Breast epithelium (tissue), 4 donors: ENCODE results near the gene CTSS. TPM values are rescaled to one million over a fixed set of nuclear protein-coding genes. Genes with fewer than 3 reads are reported as not detected.
"Not testable (repeated sequence)": the region's sequence is repeated elsewhere in the genome, so short reads cannot be mapped to it uniquely, and the experiment has no call there.

Source experiments
- DNase-seq, 2 donors: peaks; one replicate each; pipeline ENCODE4 v3.0.0-alpha.2; 2019; ENCODE audit warnings: low spot score in 2 of 2
- H3K27ac ChIP-seq, 2 donors: fragments of 200-600 bp; sonication (generic) in 1 of 2; one replicate each; pipeline ENCODE4 v1.5.1; 2016 to 2019; ENCODE audit warnings: mild to moderate bottlenecking in 1 of 2
- H3K27me3 ChIP-seq, 2 donors: fragments of 200-600 bp; sonication (generic) in 1 of 2; one replicate each; pipeline versions ENCODE4 v1.5.1 to v1.6.0; 2017 to 2019; ENCODE audit warnings: control low read depth in 1 of 2, mild to moderate bottlenecking in 1 of 2
- H3K36me3 ChIP-seq: fragments of 200-600 bp; one replicate; pipeline ENCODE4 v1.5.1; 2019
- H3K4me1 ChIP-seq, 2 donors: fragments of 200-600 bp; sonication (generic); one replicate each; pipeline ENCODE4 v1.5.1; 2016 to 2019; ENCODE audit warnings: control low read depth in 1 of 2
- H3K4me3 ChIP-seq, 3 donors: fragments of 200-600 bp; sonication (generic); 1 replicate in 2 of 3; 2 replicates in 1 of 3; pipeline ENCODE4 v1.5.1; 2016 to 2019; ENCODE audit warnings: mild to moderate bottlenecking in 3 of 3, moderate library complexity in 2 of 3
- H3K9me3 ChIP-seq, 2 donors: fragments of 200-600 bp; sonication (generic) in 1 of 2; one replicate each; pipeline ENCODE4 v1.5.1; 2016 to 2019; ENCODE audit warnings: control low read depth in 1 of 2
- POLR2A ChIP-seq: fragments of 450-650 bp; IDR thresholded peaks from one replicate; pipeline ENCODE4 v1.6.1; 2016; ENCODE audit warnings: antibody characterized with exemption, mild to moderate bottlenecking, moderate library complexity
- POLR2AphosphoS5 ChIP-seq, 3 donors: sonication (generic); formaldehyde crosslinking; IDR thresholded peaks; one replicate each; pipeline ENCODE4 v1.6.1; 2017; ENCODE audit warnings: antibody characterized with exemption in 3 of 3
- intact Hi-C: fragments of 100-400 bp; cut with DNase I; formaldehyde crosslinking; loops from one replicate; pipeline ENCODE4 v1.15.1; 2023; ENCODE audit warnings: low total_unique reads
- total RNA-seq, 3 donors: library from RNA; depleted of rRNA; stranded (reverse); fragments of >200 nt; gene quantifications; one replicate each; pipeline ENCODE4 v1.1.0, GENCODE V29; 2016
- TF ChIP-seq, protein P1 (sequence below), 3 donors: fragments of 450-650 bp; IDR thresholded peaks; one replicate each; pipeline ENCODE4 v1.5.1; 2016 to 2017; ENCODE audit warnings: antibody characterized with exemption in 3 of 3, mild to moderate bottlenecking in 3 of 3, moderate library complexity in 3 of 3

The CTSS gene
- total RNA-seq, 3 donors from 2014 or later: 36.1 to 218 (median 153) TPM

DNA sequence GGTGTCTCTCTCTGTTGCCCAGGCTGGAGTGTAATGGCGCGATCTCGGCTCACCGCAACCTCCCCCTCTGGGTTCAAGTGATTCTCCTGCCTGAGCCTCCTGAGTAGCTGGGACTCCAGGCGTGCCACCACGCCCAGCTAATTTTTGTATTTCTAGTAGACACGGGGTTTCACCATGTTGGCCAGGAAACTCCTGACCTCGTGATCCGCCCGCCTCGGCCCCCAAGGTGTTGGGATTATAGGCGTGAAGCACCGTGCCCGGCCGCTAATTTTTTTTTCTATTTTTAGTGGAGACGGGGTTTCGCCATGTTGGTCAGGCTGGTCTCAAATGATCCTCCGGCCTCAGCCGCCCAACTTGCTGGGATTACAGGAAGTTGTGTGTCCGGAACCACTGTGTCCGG is 45.5 kb downstream of the CTSS start:
- TF ChIP-seq POLR2A (no peak), POLR2AphosphoS5 (IDR thresholded peaks at IDR 0.05) (no peak)
- TF ChIP-seq, protein P1, sequence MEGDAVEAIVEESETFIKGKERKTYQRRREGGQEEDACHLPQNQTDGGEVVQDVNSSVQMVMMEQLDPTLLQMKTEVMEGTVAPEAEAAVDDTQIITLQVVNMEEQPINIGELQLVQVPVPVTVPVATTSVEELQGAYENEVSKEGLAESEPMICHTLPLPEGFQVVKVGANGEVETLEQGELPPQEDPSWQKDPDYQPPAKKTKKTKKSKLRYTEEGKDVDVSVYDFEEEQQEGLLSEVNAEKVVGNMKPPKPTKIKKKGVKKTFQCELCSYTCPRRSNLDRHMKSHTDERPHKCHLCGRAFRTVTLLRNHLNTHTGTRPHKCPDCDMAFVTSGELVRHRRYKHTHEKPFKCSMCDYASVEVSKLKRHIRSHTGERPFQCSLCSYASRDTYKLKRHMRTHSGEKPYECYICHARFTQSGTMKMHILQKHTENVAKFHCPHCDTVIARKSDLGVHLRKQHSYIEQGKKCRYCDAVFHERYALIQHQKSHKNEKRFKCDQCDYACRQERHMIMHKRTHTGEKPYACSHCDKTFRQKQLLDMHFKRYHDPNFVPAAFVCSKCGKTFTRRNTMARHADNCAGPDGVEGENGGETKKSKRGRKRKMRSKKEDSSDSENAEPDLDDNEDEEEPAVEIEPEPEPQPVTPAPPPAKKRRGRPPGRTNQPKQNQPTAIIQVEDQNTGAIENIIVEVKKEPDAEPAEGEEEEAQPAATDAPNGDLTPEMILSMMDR (IDR thresholded peaks at IDR 0.05): no peak

DNA sequence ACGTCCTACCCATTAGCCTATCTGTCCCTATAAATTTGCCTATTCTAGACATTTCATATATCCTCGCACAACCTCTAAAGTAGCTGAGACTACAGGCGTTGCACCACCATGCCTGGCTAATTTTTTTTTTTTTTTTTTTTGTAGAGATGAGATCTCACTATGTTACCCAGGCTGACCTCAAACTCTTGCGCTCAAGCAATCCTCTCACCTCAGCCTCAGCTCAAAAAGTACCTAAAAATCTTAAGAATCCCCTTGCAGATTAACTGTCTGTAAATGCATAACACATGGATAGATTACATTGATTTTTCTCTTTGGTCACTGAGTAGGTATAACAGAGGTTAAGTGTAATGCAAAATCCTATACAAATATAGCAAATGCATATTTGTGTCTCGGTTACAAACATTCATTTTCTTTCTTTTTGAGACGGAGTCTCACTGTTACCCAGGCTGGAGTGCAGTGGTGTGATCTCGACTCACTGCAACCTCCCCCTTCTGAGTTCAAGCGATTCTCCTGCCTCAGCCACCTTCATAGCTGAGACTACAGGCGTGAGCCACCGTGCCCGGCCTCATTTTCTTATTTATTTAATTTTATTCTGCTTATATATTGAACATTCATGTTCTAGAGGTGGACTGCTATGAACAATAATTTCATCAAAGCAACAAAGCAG is 47.2 kb downstream of the CTSS start:
- H3K27ac ChIP-seq: no peak overlapping the region
- TF ChIP-seq POLR2AphosphoS5 (IDR thresholded peaks at IDR 0.05) (no peak), POLR2A (no peak)
- TF ChIP-seq, protein P1 (IDR thresholded peaks at IDR 0.05): no peak
- H3K36me3 ChIP-seq: no peaks in the 10 kb centered on the region
- no peaks in the 10 kb centered on the region for H3K9me3 ChIP-seq
- no peaks in the 10 kb centered on the region for H3K4me1 ChIP-seq
- H3K4me3 ChIP-seq: no peak overlapping the region
- DNase-seq: no peak
- H3K27me3 ChIP-seq: no peaks in the 10 kb centered on the region
- intact Hi-C loops: no loop called here

More for the DNA sequence above, 45.5 kb downstream of the CTSS start:
- no peak for DNase-seq
- intact Hi-C loops: no loop called here
- no peaks in the 10 kb centered on the region for H3K9me3 ChIP-seq
- no peaks in the 10 kb centered on the region for H3K4me1 ChIP-seq
- no peaks in the 10 kb centered on the region for H3K36me3 ChIP-seq
- H3K4me3 ChIP-seq: no peak overlapping the region
- no peak overlapping the region for H3K27ac ChIP-seq
- no peaks in the 10 kb centered on the region for H3K27me3 ChIP-seq

DNA sequence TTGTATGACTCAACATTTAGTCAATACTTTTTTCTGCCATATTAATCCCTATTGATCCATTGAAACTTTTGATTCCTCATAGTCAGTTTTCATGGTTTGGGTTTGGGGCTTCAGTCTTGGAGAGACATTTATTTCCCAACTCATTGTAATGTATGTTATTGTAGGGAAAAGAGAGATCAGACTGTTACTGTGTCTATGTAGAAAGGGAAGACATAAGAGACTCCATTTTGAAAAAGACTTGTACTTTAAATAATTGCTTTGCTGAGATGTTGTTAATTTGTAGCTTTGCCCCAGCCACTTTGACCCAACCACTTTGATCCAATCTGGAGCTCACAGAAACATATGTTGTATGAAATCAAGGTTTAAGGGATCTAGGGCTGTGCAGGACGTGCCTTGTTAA is 56.5 kb downstream of the CTSS start:
- DNase-seq, H3K27me3 ChIP-seq, H3K9me3 ChIP-seq, H3K27ac ChIP-seq, H3K36me3 ChIP-seq, H3K4me3 ChIP-seq, intact Hi-C loops, H3K4me1 ChIP-seq: not testable (repeated sequence)

DNA sequence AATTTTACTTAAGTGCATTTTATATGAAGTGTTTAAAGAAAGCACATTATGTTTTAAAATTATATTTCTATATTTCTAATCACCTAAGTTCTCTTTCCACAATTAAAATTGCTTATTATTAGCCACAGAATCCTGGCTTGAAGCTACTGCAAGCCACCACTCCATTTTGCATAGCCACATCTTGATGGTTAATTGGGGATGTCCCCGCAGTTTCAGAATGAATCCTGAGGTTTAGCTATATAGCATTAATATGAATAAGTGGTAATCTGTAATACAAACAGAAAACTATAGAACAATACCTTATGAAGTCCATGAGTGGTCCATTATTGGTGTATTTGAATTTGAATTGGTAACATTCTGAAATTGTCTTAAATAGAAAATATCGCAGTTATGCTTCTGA is 57.0 kb downstream of the CTSS start:
- no peaks in the 10 kb centered on the region for H3K9me3 ChIP-seq
- no peaks in the 10 kb centered on the region for H3K4me1 ChIP-seq
- DNase-seq: no peak
- intact Hi-C loops: no loop called here
- H3K4me3 ChIP-seq: no peak overlapping the region
- H3K27ac ChIP-seq: no peak overlapping the region
- no peaks in the 10 kb centered on the region for H3K27me3 ChIP-seq
- H3K36me3 ChIP-seq: no peaks in the 10 kb centered on the region
- TF ChIP-seq POLR2A (no peak), POLR2AphosphoS5 (IDR thresholded peaks at IDR 0.05) (no peak)
- TF ChIP-seq, protein P1 (IDR thresholded peaks at IDR 0.05): no peak

DNA sequence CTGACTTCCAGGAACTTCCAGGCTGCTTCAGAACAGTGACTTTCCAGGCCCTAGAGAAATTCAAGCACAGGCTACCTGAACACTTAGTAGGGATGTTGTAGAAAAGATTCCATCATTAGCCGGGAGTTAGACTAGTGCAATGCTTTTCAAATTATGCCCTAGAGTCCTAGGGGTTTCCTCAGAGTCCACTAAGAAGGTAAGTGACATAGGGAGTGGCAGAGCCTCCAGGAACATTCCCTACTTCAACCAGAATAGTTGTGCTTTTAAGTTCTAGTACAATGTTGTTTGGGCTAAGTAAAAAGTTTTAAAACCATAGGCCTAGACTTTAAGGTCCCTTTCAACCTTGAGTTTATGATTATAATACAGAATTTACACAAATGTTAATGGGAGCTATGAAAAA is 59.5 kb downstream of the CTSS start:
- H3K4me3 ChIP-seq: no peak overlapping the region
- no peak for DNase-seq
- no peaks in the 10 kb centered on the region for H3K4me1 ChIP-seq
- no peaks in the 10 kb centered on the region for H3K9me3 ChIP-seq
- no peaks in the 10 kb centered on the region for H3K36me3 ChIP-seq
- TF ChIP-seq, protein P1 (IDR thresholded peaks at IDR 0.05): no peak
- TF ChIP-seq POLR2AphosphoS5 (IDR thresholded peaks at IDR 0.05): no peak
- no peak for TF ChIP-seq POLR2A
- intact Hi-C loops: no loop called here
- H3K27me3 ChIP-seq: no peaks in the 10 kb centered on the region
- H3K27ac ChIP-seq: no peak overlapping the region

DNA sequence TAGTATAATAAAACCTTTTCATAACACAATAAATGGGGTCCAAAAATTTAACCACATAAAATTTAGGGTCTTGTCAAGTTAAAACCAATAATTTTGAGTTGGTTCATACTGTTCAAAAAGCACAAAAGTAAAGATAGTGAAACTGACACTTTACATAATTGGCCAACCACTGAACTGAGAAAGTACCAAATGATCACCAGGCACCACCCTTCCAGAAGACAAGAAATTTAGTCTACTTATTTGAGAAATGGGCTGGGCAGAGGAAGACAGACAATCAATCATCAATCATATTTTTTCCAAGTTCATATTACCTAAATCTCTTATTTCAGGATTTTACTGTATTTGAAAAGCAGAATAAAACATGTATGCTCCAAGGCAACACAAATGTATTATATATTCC is 62.2 kb downstream of the CTSS start:
- intact Hi-C loops: no loop called here
- no peak overlapping the region for H3K27ac ChIP-seq
- no peaks in the 10 kb centered on the region for H3K9me3 ChIP-seq
- no peak overlapping the region for H3K4me3 ChIP-seq
- no peaks in the 10 kb centered on the region for H3K36me3 ChIP-seq
- no peak for DNase-seq
- TF ChIP-seq POLR2A (no peak), POLR2AphosphoS5 (IDR thresholded peaks at IDR 0.05) (no peak)
- TF ChIP-seq, protein P1 (IDR thresholded peaks at IDR 0.05): no peak
- no peaks in the 10 kb centered on the region for H3K27me3 ChIP-seq
- H3K4me1 ChIP-seq: no peaks in the 10 kb centered on the region
